ENCODE data around the gene HPCAL1.
"Not testable (repeated sequence)": the region's sequence is repeated elsewhere in the genome, so short reads cannot be mapped to it uniquely, and the experiment has no call there.

Gene HPCAL1

DNA sequence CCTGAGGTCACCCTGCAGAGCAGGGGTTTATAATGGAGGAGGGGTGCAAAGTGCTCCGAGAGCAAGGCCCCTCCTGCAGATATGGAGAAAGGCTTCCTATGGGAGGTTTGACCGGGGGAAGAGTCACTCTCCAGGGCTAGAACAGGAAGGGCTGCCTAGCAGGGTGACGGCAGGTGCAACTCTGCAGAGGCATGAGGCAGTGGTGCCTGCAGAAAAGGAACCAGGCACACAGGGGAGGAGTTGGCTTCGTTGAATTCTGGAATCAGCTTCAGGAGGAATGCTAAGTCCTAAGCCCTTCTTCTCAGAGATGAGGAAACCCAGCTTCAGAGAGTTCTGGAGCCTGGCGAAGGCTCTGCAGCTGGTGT is 17.5 kb upstream of the HPCAL1 start:
- DNase-seq = no peak

DNA sequence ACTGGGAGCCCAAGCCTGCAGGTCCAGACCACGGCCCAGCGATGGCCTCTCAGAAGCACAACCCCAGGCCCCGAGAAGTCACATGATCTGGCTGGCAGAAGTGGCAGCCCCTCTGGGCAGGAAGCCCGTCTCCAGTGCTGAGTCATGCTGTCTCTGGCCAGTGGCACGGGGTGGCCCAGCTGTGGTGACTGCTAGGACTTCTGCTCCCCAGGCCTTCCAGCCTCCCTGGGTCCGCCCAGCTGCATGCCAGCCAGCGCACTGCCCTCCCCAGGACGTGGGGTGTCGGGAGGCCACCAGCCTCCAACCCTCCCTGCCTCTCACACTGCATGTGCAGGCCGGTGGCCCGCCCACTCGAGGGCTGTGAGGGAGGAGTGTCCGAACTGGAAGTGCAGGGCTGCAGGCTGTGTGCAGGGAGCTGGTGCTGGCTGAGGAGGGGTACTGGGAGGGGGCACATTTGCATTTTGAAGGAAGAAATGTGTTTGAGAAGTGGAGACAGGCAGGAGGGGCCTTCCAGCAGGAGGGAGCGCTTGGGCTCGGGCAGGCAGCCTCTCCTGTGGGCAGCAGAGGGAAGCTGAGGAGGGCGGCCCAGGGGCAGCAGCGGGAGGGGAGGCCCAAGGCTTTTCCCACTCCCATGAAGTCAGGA is 17.0 kb upstream of the HPCAL1 start:
- no peak for DNase-seq

DNA sequence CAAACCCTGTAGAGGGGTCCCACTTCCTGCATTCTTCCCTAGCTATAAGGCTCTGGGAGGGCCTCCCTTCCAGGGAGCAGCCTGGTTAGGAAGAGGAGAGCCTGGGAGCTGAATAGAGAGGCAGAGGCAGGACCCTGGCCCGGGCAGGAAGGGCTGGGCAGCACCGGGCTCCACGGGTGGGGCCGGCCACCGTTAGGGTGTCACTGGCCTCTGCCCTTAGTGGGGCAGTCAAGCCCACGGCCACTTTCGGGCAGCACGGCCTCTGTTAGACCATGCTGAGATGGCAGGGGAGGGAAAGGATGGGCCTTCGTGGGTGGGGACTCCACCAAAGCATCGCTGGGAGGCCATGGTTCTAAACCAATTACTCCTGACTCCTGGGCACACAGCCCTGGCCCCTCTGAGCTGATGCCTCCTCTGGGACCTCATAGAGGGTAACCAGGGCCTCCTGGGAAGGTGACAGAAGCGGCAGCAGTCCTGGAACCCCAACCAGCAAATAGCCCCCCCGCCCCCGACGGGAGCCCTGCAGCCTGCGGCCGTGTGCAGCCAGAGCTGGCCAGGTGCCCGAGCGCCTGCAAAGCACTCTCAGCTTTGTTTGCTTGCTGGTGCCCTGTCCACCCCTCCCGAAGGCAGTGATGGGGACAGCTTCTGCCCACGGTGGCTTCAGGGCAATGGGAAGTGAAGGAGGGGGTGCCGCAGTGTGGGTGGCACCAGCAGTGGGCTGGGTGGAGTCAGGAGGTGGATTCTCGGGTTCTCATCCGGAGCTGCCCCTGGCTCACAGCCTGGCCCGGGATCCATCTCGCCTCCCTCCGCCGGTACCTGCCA is 16.3 kb upstream of the HPCAL1 start:
- DNase-seq = no peak

DNA sequence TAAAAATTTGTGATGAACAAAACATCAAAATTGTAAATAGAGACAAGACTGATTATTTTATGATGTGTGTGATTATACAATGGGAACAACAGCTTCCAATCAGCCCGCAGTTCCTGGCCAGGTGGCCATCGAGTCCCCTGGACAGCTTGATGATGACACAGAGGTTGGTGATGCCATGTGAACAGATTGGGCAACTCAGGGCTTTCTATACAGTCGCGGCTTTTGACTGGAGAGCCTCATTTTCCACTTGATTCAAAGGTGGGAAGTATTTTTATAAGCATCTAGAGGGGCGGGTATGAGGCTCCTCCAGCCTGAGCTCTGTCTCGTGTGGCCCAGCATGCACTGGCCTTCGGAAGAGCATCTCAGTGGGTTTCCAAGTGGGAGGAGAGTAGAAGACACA is 14.9 kb upstream of the HPCAL1 start:
- DNase-seq = no peak

DNA sequence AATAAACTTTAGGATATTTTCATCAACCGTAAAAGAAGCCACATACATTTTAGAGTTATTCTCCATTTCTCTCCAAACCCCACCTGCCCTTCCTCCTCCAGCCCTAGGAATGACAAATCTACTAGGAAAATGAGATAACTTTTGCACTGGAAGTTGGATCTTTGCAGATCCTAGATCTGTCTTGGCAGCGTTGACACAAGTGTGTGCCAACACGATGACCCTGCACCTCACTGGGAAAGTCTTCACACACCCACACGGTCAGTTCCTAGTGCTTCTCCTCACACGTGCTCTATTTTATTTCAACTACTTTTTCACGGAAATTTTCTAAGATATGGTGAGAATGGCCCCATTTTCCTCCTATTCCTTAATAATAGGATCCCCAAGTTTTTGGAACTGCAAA is 14.1 kb upstream of the HPCAL1 start:
- DNase-seq = no peak

DNA sequence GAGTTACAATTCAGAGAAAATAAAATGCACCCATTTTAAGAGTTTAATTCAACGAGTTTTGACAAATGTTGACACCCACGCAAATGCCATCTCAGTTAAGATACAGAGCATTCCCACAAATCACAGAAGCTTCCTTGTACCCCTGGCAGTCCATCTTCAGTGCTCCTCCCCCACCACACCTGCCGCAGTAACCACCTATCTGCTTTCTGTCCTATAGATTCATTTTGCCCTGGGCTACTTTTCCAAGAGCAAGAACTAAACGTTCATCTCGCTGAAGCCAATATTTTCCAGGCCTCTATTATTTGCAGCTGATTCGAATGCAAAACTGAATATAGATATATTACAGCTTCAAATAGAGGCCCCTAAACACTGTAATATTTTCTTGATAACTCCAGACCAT is 13.4 kb upstream of the HPCAL1 start:
- no peak for DNase-seq

DNA sequence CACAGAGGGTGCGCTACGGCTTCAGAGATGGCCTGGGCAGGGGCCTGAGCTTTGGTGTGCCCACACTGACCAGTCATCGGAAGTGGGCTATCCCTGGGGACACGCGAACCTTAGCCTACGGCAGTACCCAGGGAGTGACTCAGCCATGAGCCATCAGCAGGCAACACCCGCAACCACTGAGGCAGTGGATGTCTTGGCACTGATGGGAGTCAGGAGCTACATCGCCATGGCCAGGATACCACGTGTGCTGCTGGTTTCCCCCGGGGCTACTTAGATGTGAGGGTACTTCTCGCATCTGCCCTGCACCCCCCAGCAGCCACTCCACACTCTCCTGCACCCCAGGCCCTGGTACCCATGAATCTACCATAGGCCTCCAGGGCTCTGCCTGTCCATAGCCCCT is 12.8 kb upstream of the HPCAL1 start:
- DNase-seq = no peak

DNA sequence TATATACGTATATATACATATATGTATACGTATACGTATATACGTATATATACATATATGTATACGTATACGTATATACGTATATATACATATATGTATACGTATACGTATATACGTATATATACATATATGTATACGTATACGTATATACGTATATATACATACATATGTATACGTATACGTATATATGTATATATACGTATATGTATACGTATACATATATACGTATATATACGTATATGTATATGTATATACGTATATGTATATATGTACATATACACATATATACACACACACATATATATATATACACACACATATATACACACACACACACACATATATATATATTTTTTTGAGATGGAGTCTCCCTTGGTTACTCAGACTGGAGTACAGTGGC is 11.3 kb upstream of the HPCAL1 start:
- not testable (repeated sequence) for DNase-seq

DNA sequence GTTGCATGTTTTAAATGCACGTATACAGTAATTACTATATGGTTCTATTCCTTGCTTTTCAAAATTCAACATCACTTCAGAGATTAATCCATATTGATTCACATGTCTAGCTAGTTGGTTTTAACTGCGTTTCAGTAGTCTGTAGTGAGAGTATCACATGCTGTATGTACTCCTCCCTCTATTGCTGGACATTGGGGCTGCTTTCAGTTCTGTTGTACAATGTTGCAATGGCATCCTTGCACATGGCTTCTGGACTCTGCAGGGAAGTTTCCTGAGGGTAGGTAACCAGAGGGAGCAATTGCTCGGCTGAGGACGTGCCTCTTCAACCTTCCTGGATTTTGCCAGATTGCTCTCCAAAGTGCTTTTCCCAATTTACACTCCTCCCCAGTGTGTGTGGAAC is 10.7 kb upstream of the HPCAL1 start:
- DNase-seq = no peak

DNA sequence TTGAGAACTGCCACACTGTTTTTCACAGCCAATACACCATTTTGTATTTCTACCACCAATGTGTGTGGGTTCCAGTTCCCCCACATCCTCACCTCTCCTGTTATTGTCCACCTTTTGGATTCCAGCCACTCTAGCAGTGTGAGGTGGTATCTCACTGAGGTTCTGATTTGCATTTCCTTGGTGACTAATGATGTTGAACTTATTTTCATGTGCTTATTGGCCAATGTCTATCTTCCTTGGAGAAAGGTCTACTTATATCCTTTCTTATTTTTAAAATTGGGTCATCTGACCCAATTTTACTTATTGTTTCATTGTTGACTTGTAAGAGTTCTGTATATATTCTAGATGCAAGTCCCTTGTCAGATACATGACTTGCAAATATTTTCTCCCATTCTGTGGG is 9.1 kb upstream of the HPCAL1 start:
- no peak for DNase-seq

DNA sequence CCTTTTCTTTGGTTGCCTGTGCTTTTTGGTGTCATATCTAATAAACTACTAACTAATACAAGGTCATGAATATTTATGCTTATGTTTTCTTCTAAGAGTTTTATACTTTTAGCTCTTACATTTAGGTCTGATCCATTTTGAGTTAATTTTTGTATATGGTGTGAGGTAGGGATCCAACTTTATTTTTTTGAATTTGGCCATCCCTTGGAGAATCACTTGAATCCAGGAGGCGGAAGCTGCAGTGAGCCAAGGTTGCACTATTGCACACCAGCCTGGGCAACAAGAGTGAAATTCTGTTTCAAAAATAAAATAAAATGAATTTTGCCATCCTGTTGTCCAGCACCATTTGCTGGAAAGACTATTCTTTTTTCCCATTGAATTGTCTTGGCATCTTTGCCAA is 8.6 kb upstream of the HPCAL1 start:
- DNase-seq = no peak

DNA sequence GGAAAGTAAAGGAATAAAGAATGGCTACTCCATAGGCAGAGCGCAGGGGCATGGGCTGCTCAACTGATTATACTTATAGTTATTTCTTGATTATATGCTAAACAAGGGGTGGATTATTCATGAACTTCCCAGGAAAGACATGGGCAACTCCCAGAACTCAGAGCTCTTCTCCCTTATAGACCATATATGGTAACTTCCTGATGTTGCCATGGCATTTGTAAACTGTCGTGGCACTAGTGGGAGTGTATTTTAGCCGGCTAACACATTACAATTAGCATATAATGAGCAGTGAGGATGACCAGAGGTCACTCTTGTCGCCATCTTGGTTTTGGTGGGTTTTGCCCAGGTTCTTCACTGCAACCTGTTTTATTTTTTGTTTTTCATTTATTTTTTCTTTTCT is 7.1 kb upstream of the HPCAL1 start:
- DNase-seq = not testable (repeated sequence)

DNA sequence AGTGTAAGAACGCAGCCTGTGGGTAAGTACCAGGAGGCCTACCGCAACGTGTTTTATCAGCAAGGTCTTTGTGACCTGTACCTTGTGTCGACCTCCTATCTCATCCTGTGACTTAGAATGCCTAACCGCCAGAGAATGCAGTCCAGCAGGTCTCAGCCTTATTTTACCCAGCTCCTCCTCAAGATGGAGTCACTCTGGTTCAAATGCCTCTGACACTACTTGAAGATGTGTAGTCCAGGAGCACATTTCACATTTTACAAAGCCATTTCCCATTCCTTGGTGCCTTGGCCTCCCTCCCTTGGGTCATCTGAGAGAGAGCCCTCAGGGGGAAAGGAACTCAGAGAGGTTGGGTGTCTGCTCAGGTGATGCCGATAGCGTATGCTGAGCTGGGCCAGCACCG is 6.6 kb upstream of the HPCAL1 start:
- no peak for DNase-seq

DNA sequence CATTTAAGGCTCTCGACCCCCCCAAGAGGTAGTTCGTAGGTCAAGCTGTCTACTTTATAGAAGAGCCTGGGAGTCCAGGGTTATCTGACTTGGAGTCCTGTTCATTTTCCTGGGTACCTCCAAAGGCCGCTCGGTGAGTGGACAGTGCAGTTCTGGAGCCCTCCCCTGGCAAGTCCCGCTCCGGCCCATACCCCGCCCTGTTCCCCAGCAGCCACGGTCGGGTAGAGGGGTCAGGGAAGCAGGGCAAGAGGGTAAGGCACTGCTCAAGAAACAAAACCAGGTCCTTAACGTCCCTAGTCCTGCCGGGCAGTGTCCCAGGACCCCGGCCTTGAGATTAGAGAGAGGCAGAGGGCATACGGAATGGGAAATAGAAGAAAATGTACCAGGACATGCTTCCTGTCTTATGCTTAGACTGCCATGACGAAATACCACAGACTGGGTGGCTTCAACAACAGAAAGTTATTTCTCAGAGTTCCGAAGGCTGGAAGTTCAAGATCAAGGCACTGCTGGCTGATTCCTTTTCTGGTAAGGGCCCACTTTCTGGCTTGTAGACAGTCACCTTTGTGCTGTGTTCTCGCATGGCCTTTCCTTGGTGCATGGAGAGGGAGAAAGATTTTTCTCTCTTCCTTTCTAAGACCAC is 5.4 kb upstream of the HPCAL1 start:
- no peak for DNase-seq

DNA sequence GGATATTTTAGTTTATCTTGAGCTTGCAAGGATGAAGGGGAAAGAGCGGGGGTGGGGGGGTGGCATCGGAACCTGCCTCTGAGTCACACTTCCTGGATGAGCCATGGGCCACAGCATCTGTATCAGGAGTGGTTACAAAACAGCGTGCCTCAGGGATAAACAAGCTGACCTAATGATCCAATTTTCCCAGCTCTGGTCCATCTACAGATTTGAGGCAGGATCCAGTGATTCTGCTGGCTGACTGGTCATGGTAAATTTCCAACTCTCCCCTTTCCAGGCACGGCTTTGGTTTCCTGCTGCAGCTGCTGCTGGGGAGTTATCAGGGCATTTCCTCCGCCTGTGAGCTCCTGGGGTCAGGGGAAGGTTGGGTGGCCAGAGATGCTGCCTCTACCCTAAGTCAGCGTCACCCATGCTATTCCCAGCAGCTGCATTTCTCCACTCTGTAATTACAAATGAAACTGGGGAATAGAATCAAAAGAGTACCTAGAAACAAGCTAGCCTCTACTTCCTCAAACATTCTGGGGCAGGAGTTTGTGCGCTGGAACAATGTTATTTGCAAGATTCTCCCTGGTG is 4.7 kb upstream of the HPCAL1 start:
- DNase-seq = no peak

DNA sequence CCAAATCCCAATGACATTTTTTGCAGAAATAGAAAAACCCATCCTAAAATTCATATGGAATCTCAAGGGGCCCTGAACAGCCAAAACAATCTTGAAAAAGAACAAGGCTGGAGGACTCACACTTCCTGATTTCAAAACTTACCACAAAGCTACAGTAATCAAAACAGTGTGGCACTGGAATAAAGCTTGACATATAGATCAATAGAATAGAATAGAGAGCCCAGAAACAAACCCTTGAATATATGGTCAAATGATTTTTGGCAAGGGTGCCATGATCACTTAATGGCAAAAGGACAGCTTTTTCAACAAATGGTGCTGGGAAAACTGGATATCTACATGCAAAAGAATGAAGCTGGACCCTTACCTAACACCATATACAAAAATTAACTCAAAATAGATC is 3.9 kb upstream of the HPCAL1 start:
- not testable (repeated sequence) for DNase-seq

DNA sequence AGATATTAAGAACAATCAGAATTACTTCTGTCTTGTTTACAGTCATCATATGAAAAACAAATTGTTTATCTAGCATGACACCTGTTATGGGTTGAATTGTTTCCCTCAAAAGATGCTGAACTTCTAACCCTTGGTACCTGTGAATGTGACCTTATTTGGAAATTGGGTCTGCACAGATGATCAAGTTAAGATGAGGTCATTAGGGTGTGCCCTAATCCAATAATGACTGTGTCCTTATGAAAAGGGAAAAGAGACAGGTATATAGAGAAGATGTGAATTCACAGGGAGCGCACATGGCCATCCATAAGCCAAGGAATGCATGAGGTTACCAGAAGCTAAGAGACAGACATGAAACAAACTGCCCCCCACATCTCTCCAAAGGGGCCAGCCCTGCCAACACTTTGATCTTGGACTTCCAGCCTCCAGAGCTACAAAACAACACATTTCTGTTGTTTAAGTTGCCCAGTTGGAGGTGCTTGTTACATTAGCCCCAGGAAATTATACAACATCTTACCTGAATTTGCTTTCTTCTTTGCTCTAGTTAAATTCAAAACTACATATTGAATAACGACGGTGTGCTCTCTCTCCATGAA is 2.3 kb upstream of the HPCAL1 start:
- no peak for DNase-seq

DNA sequence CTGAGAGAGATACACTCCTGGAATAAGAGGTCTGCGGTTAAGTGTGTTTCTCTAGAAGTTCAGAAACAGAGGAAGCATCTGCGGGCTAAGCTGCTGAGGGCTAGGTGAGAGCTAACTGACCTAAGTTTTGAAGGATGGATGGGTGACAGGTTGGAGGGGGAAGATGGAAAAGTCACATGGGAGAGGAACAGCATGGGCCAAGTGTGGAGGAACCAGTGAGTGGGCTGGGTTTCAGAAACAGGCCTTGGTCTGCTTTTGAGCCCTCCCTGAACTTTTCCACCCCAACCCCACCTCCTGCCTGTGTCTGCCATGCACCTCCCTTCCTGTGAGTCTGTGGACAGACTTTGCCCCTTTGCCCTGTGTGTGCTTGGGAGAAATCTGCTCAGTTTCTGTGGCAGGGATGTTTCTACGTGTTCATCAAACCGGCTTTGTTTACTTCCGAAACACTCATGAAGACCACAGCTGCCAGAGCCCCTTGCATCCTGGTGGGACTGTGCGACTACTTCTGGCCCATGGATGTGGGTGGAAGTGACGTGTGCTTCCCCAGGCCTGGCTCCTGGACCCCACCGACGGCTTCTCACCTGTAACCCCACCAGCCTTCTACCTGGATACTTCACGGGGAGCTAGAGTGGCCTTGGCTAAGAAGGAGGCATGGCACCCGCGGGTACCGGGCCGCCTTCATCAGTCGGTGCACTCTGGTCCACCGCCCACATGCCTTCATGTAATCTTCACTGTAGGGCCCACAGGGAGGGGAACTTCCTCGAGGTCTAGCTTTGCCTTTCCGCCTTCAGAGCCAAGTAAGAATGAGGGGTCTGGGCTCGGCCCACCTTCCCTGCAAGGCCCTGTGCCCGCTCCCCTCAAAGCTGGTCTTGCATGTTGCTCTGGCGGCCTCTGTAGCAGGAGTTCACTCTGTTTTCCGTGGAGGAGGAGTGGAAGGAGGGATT is 1.4 kb upstream of the HPCAL1 start:
- no peak for DNase-seq

DNA sequence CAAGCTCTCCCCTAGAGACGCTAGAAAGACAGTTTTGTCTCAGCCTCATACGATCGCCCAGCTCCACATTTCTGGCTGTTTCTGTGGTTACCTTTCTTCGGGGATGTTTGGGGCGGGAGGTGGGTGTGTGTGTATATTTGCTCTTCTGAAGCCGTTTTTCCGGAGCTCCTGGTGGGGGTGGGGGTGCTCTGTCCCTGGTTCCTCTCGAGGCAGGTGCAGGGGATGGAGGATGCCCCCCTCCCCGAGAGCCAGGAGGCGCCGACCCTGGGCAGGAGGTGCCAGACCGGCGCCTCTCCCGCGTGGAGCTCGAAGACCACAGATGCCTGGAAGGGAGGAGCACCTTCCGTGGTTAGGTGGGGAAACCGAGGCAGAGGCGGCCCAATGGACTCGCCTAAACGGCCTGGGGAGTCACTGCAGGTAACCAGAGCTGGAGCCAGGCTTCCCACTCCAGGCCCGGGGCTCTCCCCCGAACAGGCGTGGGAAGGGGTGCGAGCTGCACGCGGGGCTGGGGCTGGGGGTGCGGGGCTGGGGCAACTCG is 694 bp upstream of the HPCAL1 start:
- DNase-seq = no peak

DNA sequence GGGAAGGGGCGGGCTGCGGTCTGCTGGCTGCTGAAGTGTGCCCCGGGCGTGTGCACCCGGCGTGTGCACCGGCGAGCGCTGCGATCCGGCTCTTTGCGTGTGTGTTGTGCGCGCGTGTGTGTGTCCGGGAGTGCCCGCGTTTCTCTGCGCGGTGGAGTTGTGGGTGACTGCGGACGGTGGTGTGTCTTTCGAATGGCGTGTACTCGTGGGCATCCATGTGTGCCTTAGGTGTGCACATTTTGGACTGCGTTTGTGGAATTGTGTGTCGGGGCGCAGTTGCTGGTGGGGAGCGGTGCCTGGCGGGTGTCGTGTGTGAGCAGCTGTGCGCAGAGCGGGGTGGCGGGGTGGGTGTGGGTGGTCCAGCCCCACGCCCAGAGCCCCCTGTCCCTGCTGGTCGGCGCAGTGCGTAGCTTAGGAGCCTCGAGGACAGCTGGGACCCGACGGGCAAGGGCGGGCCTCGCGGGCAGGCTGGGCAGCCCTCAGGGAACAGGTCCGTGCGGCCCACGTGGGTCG is 533 bp downstream of the HPCAL1 start:
- DNase-seq = no peak

DNA sequence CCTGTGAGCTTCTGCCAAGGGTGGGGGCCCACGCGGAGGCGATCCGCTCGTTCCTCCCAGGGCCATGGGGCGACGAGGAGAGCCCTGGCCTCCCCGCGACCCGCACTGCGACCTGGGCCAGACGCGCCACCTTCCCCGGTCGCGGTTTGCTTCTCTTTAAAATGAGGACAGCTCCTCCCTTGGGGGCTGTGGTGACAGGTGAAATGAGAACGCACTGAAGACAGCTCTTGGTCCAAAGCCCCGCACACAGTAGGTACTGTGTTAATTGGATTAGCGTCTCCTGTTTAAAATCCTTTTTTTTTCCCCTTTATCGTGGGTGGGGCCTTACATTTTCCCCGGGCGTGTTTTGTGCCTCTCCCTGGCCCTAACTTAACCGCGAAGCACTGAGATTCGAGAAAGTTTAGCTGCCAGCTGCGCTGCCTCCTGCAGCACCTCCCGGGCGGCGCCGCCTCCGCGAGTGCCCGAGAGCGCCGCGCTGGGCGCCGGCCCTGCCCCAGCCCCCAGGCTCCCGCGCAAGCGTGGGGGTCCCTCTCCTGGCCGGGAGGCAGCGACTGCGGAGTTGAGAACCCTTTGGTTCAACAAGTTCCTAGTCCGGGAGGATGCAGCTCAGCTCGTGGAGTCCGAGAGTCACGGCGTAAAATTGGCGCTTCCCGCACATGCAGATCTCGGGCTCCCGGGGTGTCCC is 1.1 kb downstream of the HPCAL1 start:
- DNase-seq = no peak

Data from NCI-H2081 treated with DMSO at 0.1 percent for 48 hours (cell line).